PC-3 (cell line): ENCODE data around the gene KCTD10. TPM values are rescaled to one million over a fixed set of nuclear protein-coding genes. Genes with fewer than 3 reads are reported as not detected.
A peak's percentile ranks its signal among the peaks of the same experiment; 100 is the strongest.

Experiments used
- ATAC-seq: fragments of 200-7000 bp; cut with Tn5 transposase; 2 replicates; pipeline ENCODE4 v1.9.1; 2020; ENCODE audit warnings: mild to moderate bottlenecking, moderate library complexity
- BruUV-seq: library from RNA; stranded (reverse); fragments of 400-500 nt; replicated peaks from 2 replicates; lab custom pipeline; 2021; lab: Mats Ljungman, UMichigan
- CTCF ChIA-PET: fragments of 300-600 bp; sonication (Branson Sonifier 250); formaldehyde crosslinking; loops from one replicate; lab custom pipeline; 2022; ENCODE audit warnings: antibody characterized with exemption; lab: Charles Lee
- POLR2A ChIA-PET: fragments of 300-600 bp; sonication (Branson Sonifier 250); formaldehyde crosslinking; loops from one replicate; lab custom pipeline; 2022; ENCODE audit warnings: antibody characterized with exemption; ENCODE audit not compliant: unreplicated experiment; lab: Charles Lee
- DNase-seq: peaks from one replicate; pipeline ENCODE4 v3.0.0-alpha.2; 2015
- H2AFZ ChIP-seq: fragments of 300-600 bp; sonication (generic); 2 replicates; pipeline ENCODE4 v1.6.0; 2016; ENCODE audit warnings: antibody characterized with exemption, low read length
- H3F3A ChIP-seq: fragments of 300-600 bp; sonication (generic); one replicate; pipeline ENCODE4 v1.6.0; 2017; ENCODE audit warnings: antibody characterized with exemption, low read length, control low read depth, mild to moderate bottlenecking; ENCODE audit not compliant: unreplicated experiment
- H3K27ac ChIP-seq: fragments of 300-600 bp; sonication (generic); 2 replicates; pipeline ENCODE4 v1.5.1; 2016; ENCODE audit warnings: mild to moderate bottlenecking, low read length
- H3K27me3 ChIP-seq: fragments of 300-600 bp; sonication (generic); 2 replicates; pipeline ENCODE4 v1.6.1; 2016; ENCODE audit warnings: low read length, mixed read lengths
- H3K36me3 ChIP-seq: fragments of 300-600 bp; sonication (generic); 2 replicates; pipeline ENCODE4 v1.6.1; 2016; ENCODE audit warnings: low read depth, mixed run types, low read length, mixed read lengths
- H3K4me1 ChIP-seq: fragments of 300-600 bp; sonication (generic); 2 replicates; pipeline ENCODE4 v1.5.1; 2016; ENCODE audit warnings: low read length; ENCODE audit not compliant: insufficient read depth
- H3K4me2 ChIP-seq: fragments of 300-600 bp; sonication (generic); 2 replicates; pipeline ENCODE4 v1.6.0; 2016; ENCODE audit warnings: low read length
- H3K4me3 ChIP-seq: fragments of 300-600 bp; sonication (generic); 2 replicates; pipeline ENCODE4 v1.5.1; 2016; ENCODE audit warnings: mild to moderate bottlenecking, low read length, mixed read lengths
- H3K79me2 ChIP-seq: fragments of 300-600 bp; sonication (generic); 2 replicates; pipeline ENCODE4 v1.6.1; 2017; ENCODE audit warnings: low read length, mixed read lengths
- H3K9ac ChIP-seq: fragments of 300-600 bp; sonication (generic); 2 replicates; pipeline ENCODE4 v1.6.0; 2016; ENCODE audit warnings: mild to moderate bottlenecking, low read length
- H3K9me2 ChIP-seq: fragments of 300-600 bp; sonication (generic); replicated peaks from 2 replicates; pipeline ENCODE4 v1.6.1; 2016; ENCODE audit warnings: mixed run types, low read length, mixed read lengths
- H3K9me3 ChIP-seq: fragments of 300-600 bp; sonication (generic); 2 replicates; pipeline ENCODE4 v1.6.1; 2016; ENCODE audit warnings: low read length, mixed read lengths
- H4K20me1 ChIP-seq: fragments of 300-600 bp; sonication (generic); 2 replicates; pipeline ENCODE4 v1.6.1; 2016; ENCODE audit warnings: low read length, mixed read lengths
- EZH2 ChIP-seq: fragments of 300-600 bp; sonication (generic); IDR thresholded peaks from one replicate; pipeline ENCODE4 v1.6.1; 2017; ENCODE audit warnings: antibody characterized with exemption, mild to moderate bottlenecking, low read length; ENCODE audit not compliant: unreplicated experiment
- EZH2phosphoT487 ChIP-seq: fragments of 300-600 bp; sonication (generic); IDR thresholded peaks from 2 replicates; pipeline ENCODE4 v1.6.1; 2018; ENCODE audit warnings: mild to moderate bottlenecking, antibody characterized with exemption, low read length, borderline replicate concordance
- intact Hi-C: fragments of 100-400 bp; cut with micrococcal nuclease; formaldehyde crosslinking; loops from 2 replicates; pipeline ENCODE4 v1.9.0; 2023
- total RNA-seq: library from RNA; depleted of rRNA; stranded (reverse); fragments of >200 nt; gene quantifications from 2 replicates; pipeline ENCODE4 v1.2.3, GENCODE V29; 2014
- TF ChIP-seq, protein P1 (sequence below): fragments of 300-600 bp; sonication (generic); conservative IDR thresholded peaks from 2 replicates; pipeline ENCODE4 v1.5.1; 2017; ENCODE audit warnings: antibody characterized with exemption, low read depth, mild to moderate bottlenecking, low read length

The KCTD10 gene
- total RNA-seq, 1 experiment from 2014 or later, result 42.3 TPM

DNA sequence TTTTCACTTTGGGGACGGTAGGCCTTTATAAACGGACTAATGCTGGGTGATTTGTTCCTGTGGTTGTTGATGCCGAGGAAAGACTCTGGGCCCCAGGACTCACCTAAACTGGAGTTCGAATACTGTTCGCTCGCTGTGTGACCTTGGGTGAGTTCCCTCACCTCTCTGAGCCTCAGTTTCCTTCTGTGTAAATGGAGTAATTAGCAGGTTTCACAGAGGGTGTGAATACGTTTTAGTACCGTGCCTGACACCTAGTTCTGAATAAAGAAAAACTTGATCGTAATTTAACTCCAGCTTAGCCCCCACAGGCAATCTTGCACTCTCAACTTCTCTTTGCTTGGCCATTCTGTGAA is 839 bp upstream of the KCTD10 start:
- Histone ChIP-seq H3K4me1 (peaks cover 26% of the 10 kb centered on the region), H2AFZ (peak overlapping the region; percentile 91), H4K20me1 (no peaks in the 10 kb centered on the region), H3K9me3 (no peaks in the 10 kb centered on the region), H3K79me2 (peaks cover 68% of the 10 kb centered on the region), H3K27ac (no peak overlapping the region), H3K36me3 (no peaks in the 10 kb centered on the region), H3K4me3 (peak overlapping the region; percentile 90), H3K9ac (peak overlapping the region; percentile 86), H3F3A (no peaks in the 10 kb centered on the region), H3K4me2 (peak overlapping the region; percentile 94), H3K9me2 (no peaks in the 10 kb centered on the region), H3K27me3 (no peaks in the 10 kb centered on the region)
- intact Hi-C loops, result no loop called here
- POLR2A ChIA-PET, result no interaction called here
- CTCF ChIA-PET, result interaction anchor here (0.7 kb wide), 1 partner anchor 50 kb away, joined by 3 read pairs; no protein-coding TSS in a partner anchor
- DNase-seq, result no peak
- ATAC-seq, result no peak
- BruUV-seq, result TSS peak; percentile 73
- TF ChIP-seq, protein P1, sequence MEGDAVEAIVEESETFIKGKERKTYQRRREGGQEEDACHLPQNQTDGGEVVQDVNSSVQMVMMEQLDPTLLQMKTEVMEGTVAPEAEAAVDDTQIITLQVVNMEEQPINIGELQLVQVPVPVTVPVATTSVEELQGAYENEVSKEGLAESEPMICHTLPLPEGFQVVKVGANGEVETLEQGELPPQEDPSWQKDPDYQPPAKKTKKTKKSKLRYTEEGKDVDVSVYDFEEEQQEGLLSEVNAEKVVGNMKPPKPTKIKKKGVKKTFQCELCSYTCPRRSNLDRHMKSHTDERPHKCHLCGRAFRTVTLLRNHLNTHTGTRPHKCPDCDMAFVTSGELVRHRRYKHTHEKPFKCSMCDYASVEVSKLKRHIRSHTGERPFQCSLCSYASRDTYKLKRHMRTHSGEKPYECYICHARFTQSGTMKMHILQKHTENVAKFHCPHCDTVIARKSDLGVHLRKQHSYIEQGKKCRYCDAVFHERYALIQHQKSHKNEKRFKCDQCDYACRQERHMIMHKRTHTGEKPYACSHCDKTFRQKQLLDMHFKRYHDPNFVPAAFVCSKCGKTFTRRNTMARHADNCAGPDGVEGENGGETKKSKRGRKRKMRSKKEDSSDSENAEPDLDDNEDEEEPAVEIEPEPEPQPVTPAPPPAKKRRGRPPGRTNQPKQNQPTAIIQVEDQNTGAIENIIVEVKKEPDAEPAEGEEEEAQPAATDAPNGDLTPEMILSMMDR, result no peak
- TF ChIP-seq EZH2phosphoT487 (no peak), EZH2 (no peak)

DNA sequence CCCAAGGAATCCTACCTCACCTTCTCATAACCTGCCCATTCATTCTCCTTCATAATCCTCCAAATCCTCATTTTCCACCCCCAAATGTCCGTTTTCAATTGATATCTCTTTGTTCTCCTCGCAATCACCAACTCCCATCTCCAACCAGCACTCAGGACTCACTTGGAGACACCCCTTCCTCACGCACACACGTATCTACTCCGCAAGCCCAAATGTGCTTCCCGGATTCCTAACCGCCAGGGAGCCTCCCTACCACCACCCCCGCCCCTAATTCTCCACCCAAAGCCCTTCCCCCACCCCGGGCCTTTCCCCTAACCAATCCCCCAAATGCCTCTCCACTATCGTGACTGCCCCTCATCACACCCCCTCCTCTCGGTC is 304 bp downstream of the KCTD10 start:
- intact Hi-C loops, result loop anchor here (1.0 kb wide), 3 partner anchors 13 to 44 kb away; no protein-coding TSS in a partner anchor
- Histone ChIP-seq H3K4me1 (peaks cover 18% of the 10 kb centered on the region), H3K9me3 (no peaks in the 10 kb centered on the region), H4K20me1 (0 out of 2 replicates have a peak, but pooled peaks cover 4% of the 10 kb centered on the region), H3K9me2 (no peaks in the 10 kb centered on the region), H3K79me2 (peaks cover 79% of the 10 kb centered on the region), H3K4me3 (peak overlapping the region; percentile 90), H3K4me2 (peak overlapping the region; percentile 94), H3K27me3 (no peaks in the 10 kb centered on the region), H3K9ac (peak overlapping the region; percentile 86), H3K36me3 (no peaks in the 10 kb centered on the region), H3K27ac (peak overlapping the region; percentile 65; the same call in 1 of the 2 replicates), H2AFZ (peak overlapping the region; percentile 91), H3F3A (no peaks in the 10 kb centered on the region)
- TF ChIP-seq EZH2, result no peak
- TF ChIP-seq, protein P1, result no peak
- TF ChIP-seq EZH2phosphoT487, result no peak
- POLR2A ChIA-PET, result interaction anchor here (1.6 kb wide), 1 partner anchor 14 kb away, joined by 14 read pairs; no protein-coding TSS in a partner anchor
- BruUV-seq, result no TSS peak
- ATAC-seq (peak; percentile 9), DNase-seq (no peak)
- CTCF ChIA-PET, result interaction anchor here (1.0 to 1.1 kb wide), 2 partner anchors 44 to 49 kb away, joined by 3 to 4 read pairs; no protein-coding TSS in a partner anchor
